ENCODE data around the gene WNT1. TPM values are rescaled to one million over a fixed set of nuclear protein-coding genes. Genes with fewer than 3 reads are reported as not detected.

Gene WNT1
- total and polyA plus RNA-seq, 9 of the 15 experiments (the other 6 are each of a cell fraction or from before 2014, with no cell fraction given) = not detected

GRCh38 chr12:48988030-48988649 lies 10.0 kb downstream of the WNT1 start (continued):
- TF ChIP-seq CHD4 (IDR thresholded peaks at IDR 0.05; ENCODE audit: insufficient read depth, insufficient replicate concordance, low read depth, low read length, poor library complexity, severe bottlenecking) = no peak
- TF ChIP-seq FOXK1 (CRISPR knock-in tag; IDR thresholded peaks at IDR 0.05; ENCODE audit: borderline replicate concordance) = 0 out of 2 replicates have a peak, but pooled peaks have one; percentile 55
- TF ChIP-seq SMC3 (conservative IDR thresholded peaks at IDR 0.05; ENCODE audit: insufficient read depth, low read depth, low read length) = peak; percentile 50; the same call in 1 of the 2 replicates
- TF ChIP-seq RB1 (IDR thresholded peaks at IDR 0.05; ENCODE audit: low read depth) = 0 out of 2 replicates have a peak, but pooled peaks have one; percentile 39
- no peak for TF ChIP-seq ID3 (CRISPR knock-in tag; IDR thresholded peaks at IDR 0.05)
- no peak for TF ChIP-seq ID3 (tag; IDR thresholded peaks at IDR 0.05)
- no peak for TF ChIP-seq ELF1 (tag; IDR thresholded peaks at IDR 0.05)
- peak in 1 of 2 experiments; percentile 55; a peak in 2 of 4 replicates for TF ChIP-seq RAD21 (CRISPR knock-in tag; conservative IDR thresholded peaks at IDR 0.05 in 1 of 2, IDR thresholded peaks at IDR 0.05 in 1 of 2)
- peak; percentile 81 to 98 (median 85) for TF ChIP-seq CTCF (IDR thresholded peaks at IDR 0.05 in 2 of 3, conservative IDR thresholded peaks at IDR 0.05 in 1 of 3; ENCODE audit: insufficient read depth in 2 of 3, low read depth in 1 of 3, low read length in 3 of 3)
- no peak for TF ChIP-seq ZNF57 (CRISPR knock-in tag; IDR thresholded peaks at IDR 0.05)
- no peak for TF ChIP-seq RFX5 (IDR thresholded peaks at IDR 0.05; ENCODE audit: low read depth, low read length)
- no peak for TF ChIP-seq ZNF512 (tag; IDR thresholded peaks at IDR 0.05)
- TF ChIP-seq GATAD2B (IDR thresholded peaks at IDR 0.05; ENCODE audit: borderline replicate concordance) = no peak
- TF ChIP-seq ZBTB8A (IDR thresholded peaks at IDR 0.05; ENCODE audit: partially characterized antibody) = no peak
- peak; percentile 62; the same call in 1 of the 2 replicates for TF ChIP-seq ZBTB7A (IDR thresholded peaks at IDR 0.05; ENCODE audit: borderline replicate concordance, control insufficient read depth, low read depth, low read length)
- peak; percentile 83 for TF ChIP-seq TFAP4 (CRISPR knock-in tag; IDR thresholded peaks at IDR 0.05; ENCODE audit: borderline replicate concordance)
- TF ChIP-seq ELK3 (CRISPR knock-in tag; IDR thresholded peaks at IDR 0.05) = no peak

Measured in K562 (cell line).